ENCODE results near the gene GCN1.

The GCN1 gene

GRCh38 chr12:120110550-120111501, 83.7 kb downstream of the GCN1 start:
- H3K27ac ChIP-seq (replicated peaks) = peak overlapping the region; percentile 23
- TF ChIP-seq REST (IDR thresholded peaks at IDR 0.05; ENCODE audit: insufficient replicate concordance, low read depth) = peak; percentile 53
- TF ChIP-seq CTCF (IDR thresholded peaks at IDR 0.05; ENCODE audit: insufficient read depth, low read length) = no peak
- no peak for TF ChIP-seq GABPA (IDR thresholded peaks at IDR 0.05; ENCODE audit: low read depth)
- no peak for TF ChIP-seq POLR2AphosphoS5 (IDR thresholded peaks at IDR 0.05; ENCODE audit: low read depth)
- TF ChIP-seq SPI1 (IDR thresholded peaks at IDR 0.05; ENCODE audit: borderline replicate concordance, low read depth) = peak; percentile 90
- H3K4me3 ChIP-seq (replicated peaks; ENCODE audit: insufficient read depth, low read length) = no peak overlapping the region
- H3K27me3 ChIP-seq (ENCODE audit: insufficient read depth, poor library complexity, severe bottlenecking) = no peaks in the 10 kb centered on the region
- peak; percentile 61 to 93 for DNase-seq (ENCODE audit: low read depth in 1 of 2, low spot score in 1 of 2)

GRCh38 chr12:120109570-120110267, 84.8 kb downstream of the GCN1 start:
- H3K27ac ChIP-seq (replicated peaks) = no peak overlapping the region
- no peak for DNase-seq (ENCODE audit: low read depth in 1 of 2, low spot score in 1 of 2)
- no peaks in the 10 kb centered on the region for H3K27me3 ChIP-seq (ENCODE audit: insufficient read depth, poor library complexity, severe bottlenecking)
- TF ChIP-seq SPI1 (IDR thresholded peaks at IDR 0.05; ENCODE audit: borderline replicate concordance, low read depth) (no peak), REST (IDR thresholded peaks at IDR 0.05; ENCODE audit: insufficient replicate concordance, low read depth) (no peak), POLR2AphosphoS5 (IDR thresholded peaks at IDR 0.05; ENCODE audit: low read depth) (no peak), CTCF (IDR thresholded peaks at IDR 0.05; ENCODE audit: insufficient read depth, low read length) (no peak), GABPA (IDR thresholded peaks at IDR 0.05; ENCODE audit: low read depth) (no peak)
- H3K4me3 ChIP-seq (replicated peaks; ENCODE audit: insufficient read depth, low read length) = no peak overlapping the region

- no peak for DNase-seq (ENCODE audit: low read depth in 1 of 2, low spot score in 1 of 2)
- Histone ChIP-seq H3K27me3 (ENCODE audit: insufficient read depth, poor library complexity, severe bottlenecking) (no peaks in the 10 kb centered on the region), H3K4me3 (replicated peaks; ENCODE audit: insufficient read depth, low read length) (no peak overlapping the region), H3K27ac (replicated peaks) (no peak overlapping the region)
- TF ChIP-seq POLR2AphosphoS5 (IDR thresholded peaks at IDR 0.05; ENCODE audit: low read depth) (no peak), SPI1 (IDR thresholded peaks at IDR 0.05; ENCODE audit: borderline replicate concordance, low read depth) (no peak), CTCF (IDR thresholded peaks at IDR 0.05; ENCODE audit: insufficient read depth, low read length) (no peak), REST (IDR thresholded peaks at IDR 0.05; ENCODE audit: insufficient replicate concordance, low read depth) (no peak), GABPA (IDR thresholded peaks at IDR 0.05; ENCODE audit: low read depth) (no peak)
These were observed 88.4 kb downstream of the GCN1 start for GRCh38 chr12:120106151-120106550.

All from HL-60 (cell line).